ENCODE data around the gene THSD7A.

The THSD7A gene

DNA sequence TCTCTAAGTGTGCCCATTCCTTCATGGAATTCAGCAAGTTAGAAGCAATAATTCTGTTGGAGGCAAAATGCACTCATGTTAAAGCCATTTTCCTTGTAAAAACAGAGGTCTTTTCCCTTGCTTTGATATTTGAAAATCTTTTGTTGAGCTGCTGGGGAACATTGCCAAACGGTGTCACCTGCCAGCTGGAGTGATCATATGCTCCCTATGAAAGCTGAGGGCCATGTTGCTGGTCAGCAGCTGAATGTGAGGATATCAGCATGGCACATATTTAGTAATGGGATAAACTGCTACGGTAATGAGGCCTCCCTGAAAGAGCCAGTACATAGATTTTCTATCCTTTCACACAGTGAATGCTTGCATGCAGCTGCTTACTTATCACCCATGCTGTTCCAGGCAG lies 224.3 kb downstream of the THSD7A start:
- DNase-seq (ENCODE audit: low spot score) = no peak
- H3K36me3 Mint-ChIP-seq (ENCODE audit: low read depth) = no peaks in the 10 kb centered on the region
- H3K4me3 Mint-ChIP-seq = no peak overlapping the region
- H3K27me3 Mint-ChIP-seq (ENCODE audit: low read depth) = no peaks in the 10 kb centered on the region
- H3K27ac Mint-ChIP-seq = no peak overlapping the region
- H3K9me3 Mint-ChIP-seq = no peaks in the 10 kb centered on the region
- H3K4me1 Mint-ChIP-seq (ENCODE audit: low read depth) = no peaks in the 10 kb centered on the region

DNA sequence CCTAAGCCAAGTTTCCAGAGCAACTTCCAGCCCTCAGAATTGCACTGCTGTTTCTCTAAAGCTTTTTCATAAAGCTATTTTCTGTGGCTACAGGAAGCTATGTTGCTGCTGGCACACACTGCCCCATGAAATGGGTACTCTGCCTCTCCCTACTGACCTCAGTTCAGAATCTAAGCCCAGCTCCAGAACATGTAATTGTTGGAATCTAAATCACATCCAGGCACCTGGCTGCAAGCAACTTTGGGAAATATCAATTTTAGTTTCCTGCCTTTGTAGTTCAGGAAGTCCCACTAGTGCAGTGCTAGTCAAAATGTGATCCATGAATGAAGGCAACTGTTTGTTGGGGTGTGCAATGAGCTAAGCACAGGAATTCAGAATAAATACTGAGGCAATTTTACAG lies 226.2 kb downstream of the THSD7A start:
- Mint-ChIP-seq H3K27me3 (ENCODE audit: low read depth) (no peaks in the 10 kb centered on the region), H3K9me3 (no peaks in the 10 kb centered on the region), H3K36me3 (ENCODE audit: low read depth) (no peaks in the 10 kb centered on the region), H3K4me3 (no peak overlapping the region), H3K27ac (no peak overlapping the region), H3K4me1 (ENCODE audit: low read depth) (no peaks in the 10 kb centered on the region)
- DNase-seq (ENCODE audit: low spot score) = no peak

DNA sequence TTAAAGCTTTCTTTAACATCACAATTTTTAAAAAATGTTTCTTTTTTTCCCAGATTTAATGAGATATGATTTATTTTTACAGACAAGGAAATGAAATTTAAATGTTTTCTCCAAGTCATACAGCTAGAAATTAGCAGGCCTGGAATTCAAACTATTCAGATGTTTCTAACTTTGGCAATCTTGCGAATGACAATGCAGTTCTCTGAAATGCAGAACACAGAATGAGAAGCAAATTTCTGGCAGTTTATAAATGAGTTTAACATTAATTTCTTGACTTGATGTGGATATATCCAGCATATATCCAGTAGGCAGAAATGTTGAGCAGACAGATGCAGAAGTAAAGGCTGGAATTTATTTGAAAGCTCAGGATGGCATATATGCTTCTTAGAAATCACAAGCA lies 227.5 kb downstream of the THSD7A start:
- no peak overlapping the region for H3K27ac Mint-ChIP-seq
- DNase-seq (ENCODE audit: low spot score) = no peak

DNA sequence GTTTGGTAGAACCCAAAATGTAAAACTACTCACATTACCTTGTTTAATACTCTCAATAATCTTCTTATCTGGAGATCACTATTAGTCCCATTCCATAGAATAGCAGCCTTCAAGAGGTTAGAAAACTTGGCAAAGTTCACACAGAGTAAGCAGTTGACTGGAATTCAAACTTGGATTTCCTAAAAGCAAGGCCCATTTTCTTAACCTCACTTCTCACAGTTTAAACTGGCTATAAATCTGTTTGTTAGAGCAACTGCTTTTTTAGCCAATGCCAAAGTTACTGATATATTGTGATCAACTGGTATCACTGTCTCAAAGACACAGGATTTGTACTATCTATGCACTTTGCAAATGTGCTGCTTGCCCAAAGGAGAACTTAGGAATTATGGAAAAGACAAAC lies 230.2 kb downstream of the THSD7A start:
- H3K27me3 Mint-ChIP-seq (ENCODE audit: low read depth) = no peaks in the 10 kb centered on the region
- no peak overlapping the region for H3K27ac Mint-ChIP-seq
- no peak for DNase-seq (ENCODE audit: low spot score)
- H3K4me3 Mint-ChIP-seq = no peak overlapping the region
- H3K9me3 Mint-ChIP-seq = no peaks in the 10 kb centered on the region
- no peaks in the 10 kb centered on the region for H3K4me1 Mint-ChIP-seq (ENCODE audit: low read depth)
- H3K36me3 Mint-ChIP-seq (ENCODE audit: low read depth) = no peaks in the 10 kb centered on the region

More for the DNA sequence above, 227.5 kb downstream of the THSD7A start:
- no peaks in the 10 kb centered on the region for H3K36me3 Mint-ChIP-seq (ENCODE audit: low read depth)
- H3K9me3 Mint-ChIP-seq = no peaks in the 10 kb centered on the region
- H3K4me1 Mint-ChIP-seq (ENCODE audit: low read depth) = no peaks in the 10 kb centered on the region
- no peaks in the 10 kb centered on the region for H3K27me3 Mint-ChIP-seq (ENCODE audit: low read depth)
- no peak overlapping the region for H3K4me3 Mint-ChIP-seq

GRCh38 chr7:11593322-11593721 lies 238.7 kb downstream of the THSD7A start:
- no peak for DNase-seq (ENCODE audit: low spot score)
- no peaks in the 10 kb centered on the region for H3K27me3 Mint-ChIP-seq (ENCODE audit: low read depth)

GRCh38 chr7:11592699-11593098 lies 239.3 kb downstream of the THSD7A start:
- no peak overlapping the region for H3K27ac Mint-ChIP-seq
- no peaks in the 10 kb centered on the region for H3K27me3 Mint-ChIP-seq (ENCODE audit: low read depth)
- no peaks in the 10 kb centered on the region for H3K4me1 Mint-ChIP-seq (ENCODE audit: low read depth)
- no peak for DNase-seq (ENCODE audit: low spot score)
- no peaks in the 10 kb centered on the region for H3K9me3 Mint-ChIP-seq
- no peaks in the 10 kb centered on the region for H3K36me3 Mint-ChIP-seq (ENCODE audit: low read depth)
- no peak overlapping the region for H3K4me3 Mint-ChIP-seq

More at GRCh38 chr7:11593322-11593721, 238.7 kb downstream of the THSD7A start:
- Mint-ChIP-seq H3K9me3 (no peaks in the 10 kb centered on the region), H3K27ac (no peak overlapping the region), H3K36me3 (ENCODE audit: low read depth) (no peaks in the 10 kb centered on the region), H3K4me3 (no peak overlapping the region), H3K4me1 (ENCODE audit: low read depth) (no peaks in the 10 kb centered on the region)

DNA sequence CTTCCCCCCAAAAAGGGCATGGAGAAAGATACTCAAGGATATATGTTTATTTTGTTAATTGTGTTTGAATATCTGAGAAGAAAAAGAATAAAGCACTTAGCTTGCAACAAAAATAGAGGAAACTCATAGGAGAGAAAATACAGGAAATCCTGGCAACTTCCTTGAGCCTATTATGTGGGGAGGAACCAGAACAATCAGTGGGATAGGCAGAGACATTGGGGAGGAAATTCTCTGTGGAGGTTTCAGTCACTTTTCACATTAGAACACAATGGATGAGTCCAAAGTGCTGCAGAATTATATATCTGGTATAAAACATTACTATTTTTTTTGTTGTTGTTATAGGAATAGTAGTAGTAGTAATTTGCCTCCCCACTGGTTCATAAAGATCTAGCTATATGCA lies 240.1 kb downstream of the THSD7A start:
- Mint-ChIP-seq H3K4me3 (no peak overlapping the region), H3K27me3 (ENCODE audit: low read depth) (no peaks in the 10 kb centered on the region), H3K4me1 (ENCODE audit: low read depth) (no peaks in the 10 kb centered on the region), H3K9me3 (no peaks in the 10 kb centered on the region), H3K36me3 (ENCODE audit: low read depth) (no peaks in the 10 kb centered on the region), H3K27ac (no peak overlapping the region)
- no peak for DNase-seq (ENCODE audit: low spot score)

DNA sequence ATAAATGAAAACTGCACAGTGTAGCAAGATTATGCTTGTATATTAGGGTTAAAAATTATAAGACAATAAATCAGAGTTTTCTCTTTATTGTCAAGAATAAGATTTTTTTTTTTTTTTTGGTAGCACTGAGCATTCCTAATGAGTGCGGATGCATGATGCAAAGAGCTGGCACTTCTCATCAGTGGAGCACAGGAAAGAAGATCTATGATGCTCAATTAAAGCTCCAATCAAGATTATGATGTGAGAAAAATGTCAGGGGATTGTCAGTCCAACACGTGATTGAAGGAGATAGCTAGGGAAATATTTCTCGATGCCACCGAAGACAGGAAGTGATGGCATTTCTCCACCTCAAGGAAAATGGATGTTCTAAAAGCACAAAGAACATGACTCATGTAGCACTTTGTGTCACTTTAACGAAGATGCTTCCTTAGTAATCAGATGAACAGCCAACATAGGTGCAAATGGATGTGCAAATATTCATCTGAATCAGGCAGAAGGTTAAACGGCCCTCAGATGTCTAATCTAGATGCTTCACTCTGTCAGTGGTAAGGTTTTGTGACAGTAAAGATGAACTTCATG lies 240.9 kb downstream of the THSD7A start:
- Mint-ChIP-seq H3K4me1 (ENCODE audit: low read depth) (no peaks in the 10 kb centered on the region), H3K27me3 (ENCODE audit: low read depth) (no peaks in the 10 kb centered on the region), H3K27ac (no peak overlapping the region), H3K4me3 (no peak overlapping the region), H3K36me3 (ENCODE audit: low read depth) (no peaks in the 10 kb centered on the region), H3K9me3 (no peaks in the 10 kb centered on the region)
- DNase-seq (ENCODE audit: low spot score) = no peak

- no peak overlapping the region for H3K27ac Mint-ChIP-seq
- no peak overlapping the region for H3K4me3 Mint-ChIP-seq
- no peaks in the 10 kb centered on the region for H3K9me3 Mint-ChIP-seq
- H3K36me3 Mint-ChIP-seq (ENCODE audit: low read depth) = no peaks in the 10 kb centered on the region
- DNase-seq (ENCODE audit: low spot score) = no peak
- no peaks in the 10 kb centered on the region for H3K4me1 Mint-ChIP-seq (ENCODE audit: low read depth)
- H3K27me3 Mint-ChIP-seq (ENCODE audit: low read depth) = no peaks in the 10 kb centered on the region
Observed at GRCh38 chr7:11589251-11589650, 242.7 kb downstream of the THSD7A start.

GRCh38 chr7:11587814-11588213 lies 244.2 kb downstream of the THSD7A start:
- H3K27ac Mint-ChIP-seq = no peak overlapping the region
- no peaks in the 10 kb centered on the region for H3K4me1 Mint-ChIP-seq (ENCODE audit: low read depth)
- no peaks in the 10 kb centered on the region for H3K36me3 Mint-ChIP-seq (ENCODE audit: low read depth)
- no peak overlapping the region for H3K4me3 Mint-ChIP-seq
- no peak for DNase-seq (ENCODE audit: low spot score)
- H3K9me3 Mint-ChIP-seq = no peaks in the 10 kb centered on the region
- H3K27me3 Mint-ChIP-seq (ENCODE audit: low read depth) = no peaks in the 10 kb centered on the region

GRCh38 chr7:11587048-11587447 lies 244.9 kb downstream of the THSD7A start:
- H3K4me1 Mint-ChIP-seq (ENCODE audit: low read depth) = no peaks in the 10 kb centered on the region
- no peaks in the 10 kb centered on the region for H3K27me3 Mint-ChIP-seq (ENCODE audit: low read depth)
- H3K4me3 Mint-ChIP-seq = no peak overlapping the region
- H3K27ac Mint-ChIP-seq = no peak overlapping the region
- no peak for DNase-seq (ENCODE audit: low spot score)
- H3K9me3 Mint-ChIP-seq = no peaks in the 10 kb centered on the region
- no peaks in the 10 kb centered on the region for H3K36me3 Mint-ChIP-seq (ENCODE audit: low read depth)

DNA sequence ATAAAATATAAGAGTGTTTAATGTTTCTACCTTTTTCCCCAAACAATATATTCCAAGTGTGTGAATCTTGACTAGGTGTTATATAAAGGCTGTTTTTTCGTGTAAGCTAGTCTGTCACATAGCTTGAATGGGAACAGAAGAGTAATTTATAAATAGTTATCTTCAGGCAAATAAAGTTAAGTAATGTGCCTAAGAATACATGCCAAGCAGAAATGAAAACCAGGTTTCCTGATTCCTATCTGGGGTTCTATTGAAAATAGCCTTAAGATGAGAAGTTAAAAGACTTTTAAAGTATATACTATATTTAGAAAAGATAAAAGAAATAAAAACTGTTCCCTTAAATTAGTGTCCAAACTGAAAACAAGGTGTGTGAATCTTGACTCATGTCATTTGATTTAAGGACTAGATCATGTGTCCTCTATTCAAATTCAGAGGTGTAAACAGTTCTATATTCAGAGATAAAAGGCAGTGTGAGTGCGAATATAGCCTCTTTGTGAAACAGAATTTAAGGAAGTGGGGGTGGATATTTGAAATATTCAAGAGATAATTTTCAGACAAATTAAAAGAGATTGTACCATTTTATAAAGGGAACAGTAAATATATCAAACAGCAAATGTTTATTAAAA lies 247.5 kb downstream of the THSD7A start:
- H3K4me1 Mint-ChIP-seq (ENCODE audit: low read depth) = no peaks in the 10 kb centered on the region
- no peak overlapping the region for H3K4me3 Mint-ChIP-seq
- no peak overlapping the region for H3K27ac Mint-ChIP-seq
- no peaks in the 10 kb centered on the region for H3K9me3 Mint-ChIP-seq
- no peaks in the 10 kb centered on the region for H3K27me3 Mint-ChIP-seq (ENCODE audit: low read depth)
- DNase-seq (ENCODE audit: low spot score) = no peak
- H3K36me3 Mint-ChIP-seq (ENCODE audit: low read depth) = no peaks in the 10 kb centered on the region

DNA sequence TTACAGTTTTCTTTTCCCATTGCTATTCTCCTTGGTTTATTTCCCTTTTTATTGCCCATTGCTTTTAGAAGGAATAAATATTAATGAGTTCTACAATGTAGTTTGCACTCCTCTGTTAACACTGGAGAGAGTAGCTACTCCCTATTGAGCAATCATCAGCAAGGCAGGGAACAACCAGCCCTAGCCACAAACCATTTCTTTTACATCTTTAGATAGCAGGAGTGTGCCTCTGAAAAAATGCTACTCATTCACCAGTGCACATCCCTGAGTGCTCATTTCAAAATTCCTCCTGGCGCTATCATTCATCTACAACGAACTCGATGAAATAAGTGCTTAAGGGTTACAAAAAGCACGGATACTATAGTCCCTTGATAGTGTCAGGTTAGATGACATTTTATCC lies 252.9 kb downstream of the THSD7A start:
- DNase-seq (ENCODE audit: low spot score) = no peak
- Mint-ChIP-seq H3K36me3 (ENCODE audit: low read depth) (no peaks in the 10 kb centered on the region), H3K27me3 (ENCODE audit: low read depth) (no peaks in the 10 kb centered on the region), H3K4me3 (no peak overlapping the region), H3K27ac (no peak overlapping the region), H3K9me3 (no peaks in the 10 kb centered on the region), H3K4me1 (ENCODE audit: low read depth) (no peaks in the 10 kb centered on the region)

DNA sequence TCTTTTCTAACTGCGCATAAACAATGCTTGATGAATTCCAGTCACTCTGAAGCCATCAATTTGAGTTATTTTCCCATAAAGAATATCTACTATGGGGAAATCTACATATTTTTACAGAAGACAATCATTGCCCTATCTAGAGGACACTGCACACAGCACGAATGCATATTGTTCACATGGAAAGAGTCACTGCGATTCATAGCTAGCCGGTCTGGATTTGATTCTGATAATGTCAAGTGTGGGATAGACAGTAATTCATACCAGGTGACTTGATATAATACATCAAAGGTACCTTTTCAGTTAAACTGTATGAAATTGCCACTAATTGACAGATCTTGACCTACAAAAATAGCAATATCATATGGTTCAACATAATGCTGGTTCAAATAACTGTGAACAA lies 255.7 kb downstream of the THSD7A start:
- Mint-ChIP-seq H3K27me3 (ENCODE audit: low read depth) (no peaks in the 10 kb centered on the region), H3K27ac (no peak overlapping the region), H3K36me3 (ENCODE audit: low read depth) (no peaks in the 10 kb centered on the region), H3K4me3 (no peak overlapping the region), H3K4me1 (ENCODE audit: low read depth) (no peaks in the 10 kb centered on the region), H3K9me3 (no peaks in the 10 kb centered on the region)
- no peak for DNase-seq (ENCODE audit: low spot score)

GRCh38 chr7:11573128-11573750 lies 258.8 kb downstream of the THSD7A start:
- no peaks in the 10 kb centered on the region for H3K9me3 Mint-ChIP-seq
- H3K27ac Mint-ChIP-seq = no peak overlapping the region
- DNase-seq (ENCODE audit: low spot score) = no peak
- no peaks in the 10 kb centered on the region for H3K4me1 Mint-ChIP-seq (ENCODE audit: low read depth)
- H3K4me3 Mint-ChIP-seq = no peak overlapping the region
- no peaks in the 10 kb centered on the region for H3K27me3 Mint-ChIP-seq (ENCODE audit: low read depth)
- no peaks in the 10 kb centered on the region for H3K36me3 Mint-ChIP-seq (ENCODE audit: low read depth)
